B cell (primary cell): Measurements from ENCODE around the gene CD72. TPM values are rescaled to one million over a fixed set of nuclear protein-coding genes. Genes with fewer than 3 reads are reported as not detected.

Experiments used
- ATAC-seq: fragments of 200-7000 bp; cut with Tn5 transposase; one replicate; pipeline ENCODE4 v1.10.0; 2021; ENCODE audit warnings: low read depth, mild to moderate bottlenecking, moderate number of reproducible peaks, moderate library complexity
- CTCF ChIA-PET: fragments of 350-600 bp; sonication (Branson Sonifier 250); formaldehyde crosslinking; loops from one replicate; lab custom pipeline; 2021; ENCODE audit warnings: antibody characterized with exemption, inconsistent platforms; lab: Charles Lee
- POLR2A ChIA-PET: fragments of 350-600 bp; sonication (Branson Sonifier 250); formaldehyde crosslinking; loops from one replicate; lab custom pipeline; 2021; ENCODE audit warnings: antibody characterized with exemption; lab: Charles Lee
- DNase-seq: peaks from one replicate; pipeline ENCODE4 v3.0.0; 2013
- H2AFZ ChIP-seq: 2 replicates; pipeline ENCODE4 v1.6.1; 2012; ENCODE audit warnings: mild to moderate bottlenecking, low read depth, low read length; ENCODE audit not compliant: insufficient read depth, poor library complexity, severe bottlenecking
- H3K27ac ChIP-seq, 2 donors: 1 replicate in 1 of 2; 2 replicates in 1 of 2; pipeline ENCODE4 v1.5.1; 2012 to 2013; ENCODE audit warnings: low read length in 2 of 2, mild to moderate bottlenecking in 2 of 2, moderate library complexity in 1 of 2
- H3K27me3 ChIP-seq, 4 experiments: fragments of 200-600 bp in 1 of 4; sonication (generic) in 1 of 4; replicated peaks in 1 of 4; 1 replicate in 2 of 4; 2 replicates in 2 of 4; pipeline versions ENCODE4 v1.6.1 to v1.7.0; 2013 to 2016; ENCODE audit warnings: low read length in 3 of 4, mild to moderate bottlenecking in 2 of 4, mixed read lengths in 1 of 4, moderate library complexity in 1 of 4; ENCODE audit not compliant: insufficient read depth in 4 of 4, control insufficient read depth in 3 of 4; ENCODE audit errors: control extremely low read depth in 1 of 4
- H3K36me3 ChIP-seq, 2 experiments: replicated peaks in 1 of 2; 1 replicate in 1 of 2; 2 replicates in 1 of 2; pipeline versions ENCODE4 v1.6.1 to v1.7.1; 2013; ENCODE audit warnings: low read length in 1 of 2; ENCODE audit not compliant: insufficient read depth in 2 of 2, control insufficient read depth in 1 of 2; ENCODE audit errors: control extremely low read depth in 1 of 2, extremely low read depth in 1 of 2
- H3K4me1 ChIP-seq, 2 donors: fragments of 200-600 bp in 1 of 2; sonication (generic) in 1 of 2; 1 replicate in 1 of 2; 2 replicates in 1 of 2; pipeline versions ENCODE4 v1.5.1 to v1.6.1; 2013 to 2017; ENCODE audit warnings: low read length in 2 of 2; ENCODE audit not compliant: control insufficient read depth in 2 of 2, insufficient read depth in 2 of 2
- H3K4me2 ChIP-seq: replicated peaks from 2 replicates; pipeline ENCODE3; 2012; ENCODE audit warnings: mild to moderate bottlenecking, low read depth, low read length; ENCODE audit not compliant: poor library complexity, severe bottlenecking
- H3K4me3 ChIP-seq, 5 experiments: fragments of 200-600 bp in 1 of 5; sonication (generic) in 1 of 5; 1 replicate in 3 of 5; 2 replicates in 2 of 5; pipeline versions ENCODE4 v1.5.1 to v1.7.0; 2011 to 2016; ENCODE audit warnings: low read length in 4 of 5, mild to moderate bottlenecking in 4 of 5, low read depth in 2 of 5, control low read depth in 1 of 5, moderate library complexity in 1 of 5; ENCODE audit not compliant: insufficient read depth in 1 of 5; ENCODE audit errors: control extremely low read depth in 1 of 5, extremely low read depth in 1 of 5
- H3K79me2 ChIP-seq: fragments of 200-600 bp; sonication (generic); one replicate; pipeline ENCODE4 v1.6.0; 2016; ENCODE audit warnings: low read length; ENCODE audit not compliant: control insufficient read depth, insufficient read depth
- H3K9ac ChIP-seq: fragments of 200-600 bp; sonication (generic); 2 replicates; pipeline ENCODE4 v1.6.1; 2017; ENCODE audit warnings: mild to moderate bottlenecking, low read length, moderate library complexity
- H3K9me3 ChIP-seq, 3 donors: one replicate each; pipeline versions ENCODE4 v1.6.1 to v1.7.1; 2013; ENCODE audit warnings: low read length in 2 of 3; ENCODE audit not compliant: control insufficient read depth in 2 of 3, insufficient read depth in 1 of 3; ENCODE audit errors: control extremely low read depth in 1 of 3
- H4K20me1 ChIP-seq: 2 replicates; pipeline ENCODE4 v1.6.0; 2012; ENCODE audit warnings: mild to moderate bottlenecking, low read length; ENCODE audit not compliant: insufficient read depth, control insufficient read depth, poor library complexity, severe bottlenecking
- H3K27ac Mint-ChIP-seq: one replicate; pipeline ENCODE4 v1.8.0; 2021; ENCODE audit warnings: mixed read lengths
- H3K27me3 Mint-ChIP-seq: one replicate; pipeline ENCODE4 v1.8.0; 2021; ENCODE audit warnings: mixed read lengths
- H3K4me1 Mint-ChIP-seq: one replicate; pipeline ENCODE4 v1.8.0; 2021; ENCODE audit warnings: mixed read lengths
- H3K4me3 Mint-ChIP-seq: one replicate; pipeline ENCODE4 v1.8.0; 2021; ENCODE audit warnings: mixed read lengths
- H3K9me3 Mint-ChIP-seq: one replicate; pipeline ENCODE4 v1.8.0; 2022; ENCODE audit warnings: mixed read lengths; ENCODE audit not compliant: insufficient read depth
- CTCF ChIP-seq: fragments of 200-600 bp; IDR thresholded peaks from one replicate; pipeline ENCODE4 v1.8.0; 2022; ENCODE audit warnings: antibody characterized with exemption, mild to moderate bottlenecking
- EZH2 ChIP-seq: IDR thresholded peaks from 2 replicates; pipeline ENCODE4 v1.6.1; 2012; ENCODE audit warnings: borderline replicate concordance, low read depth, mild to moderate bottlenecking, moderate library complexity, low read length; ENCODE audit not compliant: insufficient read depth, poor library complexity, severe bottlenecking
- WGBS: methylation state at CpG from one replicate; pipeline ENCODE4 v1.1.5; 2013; ENCODE audit warnings: missing lambda C conversion rate; ENCODE audit not compliant: insufficient coverage; 5-methylcytosine and 5-hydroxymethylcytosine counted together
- intact Hi-C: fragments of 100-400 bp; cut with micrococcal nuclease; formaldehyde crosslinking; loops from one replicate; pipeline ENCODE4 v1.10.0; 2022
- polyA plus RNA-seq: library from polyadenylated mRNA; depleted of rRNA; stranded (reverse); fragments of >200 nt; gene quantifications from 2 replicates; pipeline ENCODE4 v1.2.3, GENCODE V29; 2012
- total RNA-seq, 2 donors: library from RNA; stranded (reverse); fragments of 120-200 nt in 1 of 2; gene quantifications; 1 replicate in 1 of 2; 2 replicates in 1 of 2; pipeline versions ENCODE4 v1.2.3 to v1.2.4, GENCODE V29; 2013 to 2022

Gene CD72
- total and polyA plus RNA-seq, 2 donors (not counting 1 experiment from before 2014, with no cell fraction given) = 94.6 to 436 TPM

- ChIA-PET POLR2A (interaction anchor here (0.7 to 1.8 kb wide), 5 partner anchors 17 to 52 kb away, joined by 3 to 6 read pairs (median 5); no protein-coding TSS in a partner anchor), CTCF (interaction anchor here (0.7 to 15.0 kb wide), 16 partner anchors 9 to 471 kb away, joined by 3 to 268 read pairs (median 4); partner anchors contain the start of genes CD72, CREB3, GBA2 and GLIPR2)
- H3K4me1 Mint-ChIP-seq = peaks cover 61% of the 10 kb centered on the region
- peak; percentile 62 for DNase-seq
- peak within 1 kb of the TSS; percentile 85 for H3K4me2 ChIP-seq
- ATAC-seq = peak; percentile 78
- no peaks in the 10 kb centered on the region for H3K9me3 Mint-ChIP-seq
- no peaks in the 10 kb centered on the region for H4K20me1 ChIP-seq
- H3K27me3 Mint-ChIP-seq = no peaks in the 10 kb centered on the region
- H3K79me2 ChIP-seq = peaks cover 12% of the 10 kb centered on the region
- peak within 1 kb of the TSS; percentile 71 for H3K9ac ChIP-seq
- TF ChIP-seq CTCF = no peak
- TF ChIP-seq EZH2 = no peak
- H3K9me3 ChIP-seq = no peaks in the 10 kb centered on the region
- H3K27ac Mint-ChIP-seq = peak within 1 kb of the TSS; percentile 55
- peak within 1 kb of the TSS; percentile 50 to 78 (median 60) for H3K4me3 ChIP-seq
- peak within 1 kb of the TSS; percentile 88 for H3K4me3 Mint-ChIP-seq
- no peaks in the 10 kb centered on the region for H3K27me3 ChIP-seq
- H3K4me1 ChIP-seq = peaks cover 38 to 57% of the 10 kb centered on the region in 2 donors
- intact Hi-C loops = no loop called here
- H3K27ac ChIP-seq = peak within 1 kb of the TSS in 1 of 2 donors; percentile 2
- 8% methylated on average over 57 of the region's 58 CpGs for WGBS
- H2AFZ ChIP-seq = peak within 1 kb of the TSS; percentile 83
- H3K36me3 ChIP-seq = peaks cover 0 to 14% of the 10 kb centered on the region in 2 experiments
These were observed 46.6 kb upstream of the CD72 start, which contains the start of gene ARHGEF39 for GRCh38 chr9:35664531-35665470. Gene ARHGEF39, minus strand, starts transcription at chr9:35665195. Its CDS starts 26 bp downstream, at chr9:35665169.
